Colon (tissue), 2 donors: ENCODE measurements around the gene GUCY1A2.

Experiments
- FAIRE-seq: peaks from 2 replicates; lab custom pipeline; 2012; peaks lifted over from hg19 to GRCh38; lab: Jason Lieb, UNC
- donor health status: control.
- donor health status: control.

The GUCY1A2 gene

GRCh38 chr11:106632283-106632682 lies 386.0 kb downstream of the GUCY1A2 start:
- no peak for FAIRE-seq

GRCh38 chr11:106627694-106628093 lies 390.6 kb downstream of the GUCY1A2 start:
- FAIRE-seq = no peak

GRCh38 chr11:106625566-106625965 lies 392.7 kb downstream of the GUCY1A2 start:
- no peak for FAIRE-seq

- FAIRE-seq = no peak
These were observed 393.9 kb downstream of the GUCY1A2 start for GRCh38 chr11:106624377-106624776.
